Lower lobe of right lung (tissue), 2 donors: ENCODE measurements around the gene INPP5A. TPM values are rescaled to one million over a fixed set of nuclear protein-coding genes. Genes with fewer than 3 reads are reported as not detected.

ENCODE experiments used
- ATAC-seq, 2 donors: fragments of 200-7000 bp; cut with Tn5 transposase; one replicate each; pipeline ENCODE4 v1.9.1; 2020 to 2022; ENCODE audit warnings: mild to moderate bottlenecking in 2 of 2, moderate library complexity in 2 of 2
- DNase-seq: peaks from one replicate; pipeline ENCODE4 v3.0.0-alpha.2; 2020
- H3K27ac ChIP-seq: fragments of 200-600 bp; one replicate; pipeline ENCODE4 v1.8.0; 2022
- H3K27me3 ChIP-seq: fragments of 200-600 bp; one replicate; pipeline ENCODE4 v1.8.0; 2022; ENCODE audit warnings: low read depth
- H3K36me3 ChIP-seq: fragments of 200-600 bp; one replicate; pipeline ENCODE4 v1.8.0; 2022; ENCODE audit warnings: mild to moderate bottlenecking
- H3K4me1 ChIP-seq: fragments of 200-600 bp; one replicate; pipeline ENCODE4 v1.8.0; 2022
- H3K4me3 ChIP-seq: fragments of 200-600 bp; one replicate; pipeline ENCODE4 v1.8.0; 2022; ENCODE audit warnings: mild to moderate bottlenecking
- H3K9me3 ChIP-seq: fragments of 200-600 bp; one replicate; pipeline ENCODE4 v1.8.0; 2022
- intact Hi-C: fragments of 100-400 bp; cut with DNase I; formaldehyde crosslinking; loops from one replicate; pipeline ENCODE4 v1.11.0; 2022
- total RNA-seq: library from RNA; stranded (reverse); fragmentation: NEBNext Ultra II Directional; extraction: Animal tissue kit (Norgen Biotek cat#: 25700); gene quantifications from one replicate; pipeline ENCODE4 v1.2.1, GENCODE V29; 2021
- TF ChIP-seq, protein P1 (sequence below): fragments of 200-600 bp; IDR thresholded peaks from one replicate; pipeline ENCODE4 v1.8.0; 2022; ENCODE audit warnings: antibody characterized with exemption, mild to moderate bottlenecking
- donor health status: DM: no; HTN: yes; CAD: no; lungs with severe emphysema.

Gene INPP5A
- total RNA-seq, 1 donor from 2014 or later: 34.1 TPM

DNA sequence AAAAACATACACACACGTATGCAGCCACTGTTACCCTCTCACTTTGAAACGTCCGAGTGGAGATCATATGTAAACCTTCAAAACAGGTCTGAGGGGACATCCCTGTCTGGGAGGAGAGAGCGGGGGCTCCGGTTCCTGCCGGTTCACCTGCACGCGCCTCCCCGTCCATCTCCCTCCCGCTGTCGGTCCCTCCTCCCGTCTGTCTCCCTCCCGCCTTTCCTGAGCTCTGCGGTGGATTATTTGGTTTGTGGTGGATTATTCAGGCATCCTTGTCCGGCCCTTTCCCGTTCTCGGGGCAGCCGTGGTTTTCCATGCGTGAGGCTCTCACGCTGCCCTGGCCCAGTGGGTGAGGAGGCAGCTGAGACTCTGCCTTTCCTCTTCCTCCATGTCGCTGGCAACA lies 188.6 kb downstream of the INPP5A start:
- no peak for DNase-seq
- H3K9me3 ChIP-seq: no peaks in the 10 kb centered on the region
- no peaks in the 10 kb centered on the region for H3K4me1 ChIP-seq
- no peaks in the 10 kb centered on the region for H3K27me3 ChIP-seq
- peaks cover 31% of the 10 kb centered on the region for H3K36me3 ChIP-seq
- ATAC-seq: no peak
- no peak overlapping the region for H3K27ac ChIP-seq
- no peak overlapping the region for H3K4me3 ChIP-seq
- TF ChIP-seq, protein P1, sequence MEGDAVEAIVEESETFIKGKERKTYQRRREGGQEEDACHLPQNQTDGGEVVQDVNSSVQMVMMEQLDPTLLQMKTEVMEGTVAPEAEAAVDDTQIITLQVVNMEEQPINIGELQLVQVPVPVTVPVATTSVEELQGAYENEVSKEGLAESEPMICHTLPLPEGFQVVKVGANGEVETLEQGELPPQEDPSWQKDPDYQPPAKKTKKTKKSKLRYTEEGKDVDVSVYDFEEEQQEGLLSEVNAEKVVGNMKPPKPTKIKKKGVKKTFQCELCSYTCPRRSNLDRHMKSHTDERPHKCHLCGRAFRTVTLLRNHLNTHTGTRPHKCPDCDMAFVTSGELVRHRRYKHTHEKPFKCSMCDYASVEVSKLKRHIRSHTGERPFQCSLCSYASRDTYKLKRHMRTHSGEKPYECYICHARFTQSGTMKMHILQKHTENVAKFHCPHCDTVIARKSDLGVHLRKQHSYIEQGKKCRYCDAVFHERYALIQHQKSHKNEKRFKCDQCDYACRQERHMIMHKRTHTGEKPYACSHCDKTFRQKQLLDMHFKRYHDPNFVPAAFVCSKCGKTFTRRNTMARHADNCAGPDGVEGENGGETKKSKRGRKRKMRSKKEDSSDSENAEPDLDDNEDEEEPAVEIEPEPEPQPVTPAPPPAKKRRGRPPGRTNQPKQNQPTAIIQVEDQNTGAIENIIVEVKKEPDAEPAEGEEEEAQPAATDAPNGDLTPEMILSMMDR: no peak
- intact Hi-C loops: no loop called here

DNA sequence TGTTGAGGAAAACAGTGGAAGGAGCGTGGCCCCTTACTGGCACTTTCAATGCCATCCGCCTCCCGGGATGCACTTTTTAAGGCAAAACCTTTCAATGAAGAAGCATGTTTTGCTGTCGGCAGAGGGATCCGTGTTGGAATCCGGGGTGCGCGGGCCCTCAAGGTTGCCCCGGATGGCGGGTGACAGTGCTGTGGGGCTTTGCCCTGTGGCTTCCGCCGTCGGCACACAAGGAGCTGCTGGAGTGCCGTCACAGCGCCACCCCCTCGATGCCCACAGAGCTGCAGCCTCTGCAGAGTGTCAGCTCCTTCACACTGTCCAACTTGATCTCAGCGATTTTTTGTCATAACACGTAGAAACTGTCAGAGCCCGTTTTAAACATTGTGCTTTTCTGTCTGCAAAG lies 189.4 kb downstream of the INPP5A start:
- no peak for ATAC-seq
- Histone ChIP-seq H3K4me1 (no peaks in the 10 kb centered on the region), H3K27me3 (no peaks in the 10 kb centered on the region), H3K4me3 (no peak overlapping the region), H3K36me3 (peaks cover 31% of the 10 kb centered on the region), H3K27ac (no peak overlapping the region), H3K9me3 (no peaks in the 10 kb centered on the region)
- intact Hi-C loops: no loop called here
- DNase-seq: no peak
- TF ChIP-seq, protein P1: no peak

DNA sequence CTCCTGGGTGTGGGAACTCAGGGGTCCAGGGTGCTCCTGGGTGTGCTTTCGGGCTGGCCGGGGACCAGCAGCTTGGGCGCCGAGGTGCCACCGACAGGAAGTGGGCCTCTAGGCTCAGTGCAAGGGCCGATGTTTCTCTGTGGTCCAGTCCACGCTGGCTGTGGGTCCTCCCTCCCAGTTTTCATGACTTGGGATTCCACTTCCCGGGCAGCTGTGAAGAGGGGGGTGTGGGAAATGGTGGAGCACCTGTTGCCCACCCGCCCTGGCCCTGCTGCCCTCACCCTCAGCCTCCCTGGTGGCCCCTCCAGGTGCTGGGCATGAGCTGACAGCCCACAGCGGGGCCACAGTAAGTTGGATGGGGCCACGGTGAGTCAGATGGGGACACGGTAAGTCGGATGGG lies 189.8 kb downstream of the INPP5A start:
- Histone ChIP-seq H3K36me3 (peaks cover 31% of the 10 kb centered on the region), H3K4me1 (no peaks in the 10 kb centered on the region), H3K9me3 (no peaks in the 10 kb centered on the region), H3K27ac (no peak overlapping the region), H3K4me3 (no peak overlapping the region), H3K27me3 (no peaks in the 10 kb centered on the region)
- intact Hi-C loops: no loop called here
- ATAC-seq (no peak), DNase-seq (no peak)
- TF ChIP-seq, protein P1: no peak

DNA sequence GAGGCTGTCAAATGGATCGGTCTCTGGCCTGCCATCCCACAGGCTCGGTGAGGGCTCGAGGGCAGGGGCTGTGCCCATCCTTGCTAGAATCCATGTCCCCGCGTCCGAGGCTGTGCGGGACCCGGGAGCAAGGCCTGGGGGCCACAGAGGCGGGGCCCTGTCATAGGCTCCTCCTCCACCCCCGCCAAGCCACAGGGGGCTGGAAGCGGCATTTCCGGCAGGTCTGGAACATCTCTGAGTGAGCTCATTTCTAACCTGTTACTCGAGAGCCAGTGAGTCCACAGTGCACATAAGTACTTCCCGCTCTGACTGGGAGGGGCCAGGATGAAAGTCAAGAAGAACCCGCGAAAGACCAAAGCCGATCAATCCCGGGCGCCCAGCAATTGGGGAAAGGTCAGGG lies 190.7 kb downstream of the INPP5A start:
- ATAC-seq (no peak), DNase-seq (no peak)
- Histone ChIP-seq H3K27me3 (no peaks in the 10 kb centered on the region), H3K36me3 (peaks cover 31% of the 10 kb centered on the region), H3K9me3 (no peaks in the 10 kb centered on the region), H3K27ac (no peak overlapping the region), H3K4me3 (no peak overlapping the region), H3K4me1 (no peaks in the 10 kb centered on the region)
- TF ChIP-seq, protein P1: no peak
- intact Hi-C loops: no loop called here

DNA sequence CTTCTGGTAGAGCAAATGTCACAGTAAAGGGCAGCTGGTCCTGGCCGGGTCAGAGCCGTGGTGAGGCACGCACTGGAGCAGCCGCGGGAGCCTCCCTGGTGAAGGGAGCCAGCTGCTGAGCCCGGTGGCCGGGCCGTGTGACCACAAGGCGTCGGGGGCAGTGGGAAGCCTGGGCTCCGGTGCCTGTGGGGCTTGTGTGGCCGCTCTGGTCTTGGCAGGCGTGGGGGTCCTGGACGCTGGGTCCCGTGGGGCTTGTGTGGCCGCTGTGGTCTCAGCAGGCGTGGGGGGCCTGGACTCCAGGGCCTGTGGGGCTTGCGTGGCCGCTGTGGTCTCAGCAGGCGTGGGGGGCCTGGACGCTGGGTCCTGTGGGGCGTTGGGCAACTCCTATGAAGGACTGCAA lies 191.2 kb downstream of the INPP5A start:
- Histone ChIP-seq H3K27me3 (no peaks in the 10 kb centered on the region), H3K36me3 (peaks cover 34% of the 10 kb centered on the region), H3K4me1 (no peaks in the 10 kb centered on the region), H3K9me3 (no peaks in the 10 kb centered on the region), H3K27ac (no peak overlapping the region), H3K4me3 (no peak overlapping the region)
- TF ChIP-seq, protein P1: no peak
- no peak for ATAC-seq
- no peak for DNase-seq
- intact Hi-C loops: no loop called here
